H9 (cell line): ENCODE measurements around the gene CAB39. TPM values are rescaled to one million over a fixed set of nuclear protein-coding genes. Genes with fewer than 3 reads are reported as not detected.

ENCODE experiments used
- DNase-seq: peaks from one replicate; pipeline ENCODE4 v3.0.0-alpha.2; 2017
- H2AFZ ChIP-seq: one replicate; pipeline ENCODE4 v1.6.1; 2013; ENCODE audit warnings: mild to moderate bottlenecking, low read length, control low read depth, moderate library complexity
- H2AK5ac ChIP-seq: 2 replicates; pipeline ENCODE4 v1.6.1; 2013; ENCODE audit warnings: low read length, control low read depth, mixed read lengths; ENCODE audit not compliant: insufficient read length
- H2BK120ac ChIP-seq: one replicate; pipeline ENCODE4 v1.6.1; 2013; ENCODE audit warnings: low read depth, mild to moderate bottlenecking, low read length, control low read depth, inconsistent platforms; ENCODE audit not compliant: poor library complexity, severe bottlenecking
- H2BK12ac ChIP-seq: 2 replicates; pipeline ENCODE4 v1.6.1; 2013; ENCODE audit warnings: low read length, control low read depth, mixed read lengths, low read depth; ENCODE audit not compliant: insufficient read length
- H2BK15ac ChIP-seq: 2 replicates; pipeline ENCODE4 v1.6.1; 2013; ENCODE audit warnings: low read depth, low read length, control low read depth
- H2BK20ac ChIP-seq: one replicate; pipeline ENCODE4 v1.6.1; 2013; ENCODE audit warnings: low read depth, mild to moderate bottlenecking, low read length, control low read depth, inconsistent platforms; ENCODE audit not compliant: poor library complexity, severe bottlenecking
- H2BK5ac ChIP-seq: 2 replicates; pipeline ENCODE4 v1.6.1; 2013; ENCODE audit warnings: low read length, control low read depth, mixed read lengths; ENCODE audit not compliant: insufficient read length
- H3K14ac ChIP-seq: 2 replicates; pipeline ENCODE4 v1.6.1; 2013; ENCODE audit warnings: low read length, control low read depth; ENCODE audit not compliant: insufficient read depth
- H3K18ac ChIP-seq: 2 replicates; pipeline ENCODE4 v1.6.1; 2013; ENCODE audit warnings: low read depth, mild to moderate bottlenecking, mixed read lengths, low read length, control low read depth; ENCODE audit not compliant: insufficient read length
- H3K23ac ChIP-seq: 2 replicates; pipeline ENCODE4 v1.6.1; 2013; ENCODE audit warnings: low read length, control low read depth, mixed read lengths, low read depth; ENCODE audit not compliant: insufficient read length
- H3K23me2 ChIP-seq: 2 replicates; pipeline ENCODE4 v1.6.1; 2013; ENCODE audit warnings: low read depth, mild to moderate bottlenecking, mixed read lengths, low read length, control low read depth; ENCODE audit not compliant: insufficient read length, poor library complexity, severe bottlenecking
- H3K27ac ChIP-seq: 2 replicates; pipeline ENCODE4 v1.5.1; 2013; ENCODE audit warnings: low read length, control low read depth, mixed read lengths, low read depth; ENCODE audit not compliant: insufficient read length
- H3K27me3 ChIP-seq: 2 replicates; pipeline ENCODE4 v1.6.1; 2013; ENCODE audit warnings: low read length, control low read depth, inconsistent platforms; ENCODE audit not compliant: insufficient read depth
- H3K4ac ChIP-seq: 2 replicates; pipeline ENCODE4 v1.6.1; 2013; ENCODE audit warnings: low read depth, mild to moderate bottlenecking, control low read depth, inconsistent platforms, low read length, moderate library complexity
- H3K4me1 ChIP-seq: 2 replicates; pipeline ENCODE4 v1.6.1; 2013; ENCODE audit warnings: low read length, control low read depth, inconsistent platforms; ENCODE audit not compliant: insufficient read depth
- H3K4me2 ChIP-seq: 2 replicates; pipeline ENCODE4 v1.6.1; 2013; ENCODE audit warnings: low read length, control low read depth, mixed read lengths; ENCODE audit not compliant: insufficient read length, insufficient read depth
- H3K56ac ChIP-seq: 2 replicates; pipeline ENCODE4 v1.6.1; 2013; ENCODE audit warnings: low read depth, mild to moderate bottlenecking, mixed read lengths, low read length, control low read depth; ENCODE audit not compliant: insufficient read length
- H3K79me1 ChIP-seq: 2 replicates; pipeline ENCODE4 v1.6.1; 2013; ENCODE audit warnings: low read depth, mild to moderate bottlenecking, moderate library complexity, low read length, control low read depth, inconsistent platforms; ENCODE audit not compliant: insufficient read depth, poor library complexity, severe bottlenecking
- H3K79me2 ChIP-seq: 2 replicates; pipeline ENCODE4 v1.6.1; 2013; ENCODE audit warnings: low read length, control low read depth, inconsistent platforms; ENCODE audit not compliant: insufficient read depth
- H3K9ac ChIP-seq: 2 replicates; pipeline ENCODE4 v1.6.1; 2013; ENCODE audit warnings: low read length, control low read depth, mixed read lengths; ENCODE audit not compliant: insufficient read length; ENCODE audit errors: extremely low read depth
- H3K9me3 ChIP-seq: one replicate; pipeline ENCODE4 v1.6.1; 2013; ENCODE audit warnings: low read depth, low read length, inconsistent platforms; ENCODE audit not compliant: control insufficient read depth
- H3T11ph ChIP-seq: one replicate; pipeline ENCODE4 v1.6.1; 2013; ENCODE audit warnings: mild to moderate bottlenecking, low read length, control low read depth, inconsistent platforms
- H4K20me1 ChIP-seq: one replicate; pipeline ENCODE4 v1.6.1; 2013; ENCODE audit not compliant: control insufficient read depth, insufficient read length, insufficient read depth
- H4K5ac ChIP-seq: 2 replicates; pipeline ENCODE4 v1.6.1; 2013; ENCODE audit warnings: low read depth, mild to moderate bottlenecking, mixed read lengths, low read length, control low read depth; ENCODE audit not compliant: insufficient read length
- H4K8ac ChIP-seq: replicated peaks from 2 replicates; pipeline ENCODE4 v1.6.1; 2013; ENCODE audit warnings: low read length, control low read depth, mixed read lengths, low read depth; ENCODE audit not compliant: insufficient read length
- H4K91ac ChIP-seq: 2 replicates; pipeline ENCODE4 v1.6.1; 2013; ENCODE audit warnings: low read depth, mild to moderate bottlenecking, moderate library complexity, mixed read lengths, low read length, control low read depth; ENCODE audit not compliant: insufficient read length
- H3K27ac Mint-ChIP-seq, 3 experiments: 2 replicates in 2 of 3; 3 replicates in 1 of 3; pipeline ENCODE4 v1.8.0; 2020 to 2021; ENCODE audit warnings: mixed read lengths in 3 of 3, mild to moderate bottlenecking in 1 of 3, moderate library complexity in 1 of 3
- H3K27me3 Mint-ChIP-seq: 2 replicates; pipeline ENCODE4 v1.8.0; 2021; ENCODE audit warnings: low read depth, mild to moderate bottlenecking, moderate library complexity, mixed read lengths
- H3K36me3 Mint-ChIP-seq, 3 experiments: 2 replicates in 2 of 3; 3 replicates in 1 of 3; pipeline ENCODE4 v1.8.0; 2020 to 2021; ENCODE audit warnings: low read depth in 3 of 3, mixed read lengths in 3 of 3; ENCODE audit not compliant: insufficient read depth in 1 of 3
- H3K4me1 Mint-ChIP-seq, 2 experiments: 2 replicates each; pipeline ENCODE4 v1.8.0; 2020; ENCODE audit warnings: mixed read lengths in 2 of 2
- H3K4me3 Mint-ChIP-seq, 2 experiments: 2 replicates in 1 of 2; 3 replicates in 1 of 2; pipeline ENCODE4 v1.8.0; 2020 to 2021; ENCODE audit warnings: mild to moderate bottlenecking in 2 of 2, mixed read lengths in 2 of 2, moderate library complexity in 1 of 2
- H3K9me3 Mint-ChIP-seq, 2 experiments: 2 replicates in 1 of 2; 3 replicates in 1 of 2; pipeline ENCODE4 v1.8.0; 2020; ENCODE audit warnings: mild to moderate bottlenecking in 2 of 2, mixed read lengths in 2 of 2, moderate library complexity in 1 of 2
- CTCF ChIP-seq: fragments of 200-600 bp; sonication (generic); conservative IDR thresholded peaks from 3 replicates; pipeline ENCODE4 v1.8.0; 2021; ENCODE audit warnings: antibody characterized with exemption, mild to moderate bottlenecking
- WGBS: extraction: QIAGEN DNeasy Blood & Tissue Kit; methylation state at CpG from one replicate; pipeline ENCODE4 v1.1.7; 2013; ENCODE audit warnings: missing lambda C conversion rate, low lambda C conversion rate, mixed read lengths; ENCODE audit not compliant: insufficient read length; ENCODE audit errors: extremely low coverage; 5-methylcytosine and 5-hydroxymethylcytosine counted together
- total RNA-seq: library from RNA; stranded (reverse); gene quantifications from 2 replicates; pipeline ENCODE4 v1.2.1, GENCODE V29; 2021

Gene CAB39
- total RNA-seq, 1 experiment from 2014 or later, result 42.7 TPM

GRCh38 chr2:230672836-230673235 is 39.8 kb upstream of the CAB39 start:
- Histone ChIP-seq H3K9me3 (no peaks in the 10 kb centered on the region), H3K27ac (no peak overlapping the region), H3K14ac (no peak overlapping the region), H2BK15ac (no peak overlapping the region), H3K23me2 (no peaks in the 10 kb centered on the region), H3K9ac (no peak overlapping the region), H3K79me2 (no peaks in the 10 kb centered on the region), H2BK20ac (no peak overlapping the region), H3T11ph (no peak overlapping the region), H2AFZ (no peak overlapping the region), H3K56ac (no peak overlapping the region), H3K4me1 (no peaks in the 10 kb centered on the region), H2BK120ac (no peak overlapping the region), H3K4ac (no peak overlapping the region), H3K4me2 (no peak overlapping the region), H3K79me1 (no peaks in the 10 kb centered on the region), H4K91ac (no peak overlapping the region), H4K8ac (no peak overlapping the region), H2BK5ac (no peak overlapping the region), H4K5ac (no peak overlapping the region), H3K23ac (no peak overlapping the region), H2AK5ac (no peak overlapping the region), H3K27me3 (no peaks in the 10 kb centered on the region), H3K18ac (no peak overlapping the region), H4K20me1 (no peaks in the 10 kb centered on the region), H2BK12ac (no peak overlapping the region)
- no peak overlapping the region for H3K4me3 Mint-ChIP-seq
- H3K27me3 Mint-ChIP-seq, result peaks cover 9% of the 10 kb centered on the region
- no peak overlapping the region for H3K27ac Mint-ChIP-seq
- no CpG with 5 or more reads among the region's 12 CpGs for WGBS
- H3K4me1 Mint-ChIP-seq, result peaks cover 21 to 23% of the 10 kb centered on the region in 2 experiments
- H3K9me3 Mint-ChIP-seq, result peaks cover 4% of the 10 kb centered on the region in 2 experiments; a peak in 3 of 5 replicates
- TF ChIP-seq CTCF, result no peak
- DNase-seq, result no peak
- peaks cover 0 to 5% (median 2%) of the 10 kb centered on the region in 3 experiments; a peak in 1 of 7 replicates for H3K36me3 Mint-ChIP-seq
